ENCODE data around the gene RENBP.
"Not testable (repeated sequence)": the region's sequence is repeated elsewhere in the genome, so short reads cannot be mapped to it uniquely, and the experiment has no call there.

The RENBP gene

DNA sequence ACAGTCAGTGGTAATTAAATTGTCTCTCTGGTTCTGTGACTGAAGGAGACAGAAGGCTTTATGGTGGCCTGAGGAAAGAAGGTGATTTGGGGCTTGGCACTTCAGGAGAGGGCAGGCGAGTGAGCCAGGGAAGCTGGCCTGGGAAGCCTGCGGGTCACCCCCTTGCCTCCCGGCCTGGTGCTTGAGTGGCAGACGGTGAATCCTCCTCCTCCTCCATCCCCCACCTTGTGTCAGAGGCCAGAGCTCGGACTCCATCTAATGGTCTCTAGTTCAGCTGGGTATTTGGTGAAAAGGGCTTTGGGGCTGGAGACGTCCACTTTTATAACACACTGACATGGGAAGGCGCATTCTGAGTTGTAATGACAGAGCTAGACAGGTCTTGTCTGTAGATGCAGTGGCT, 36.8 kb upstream of the RENBP start:
- Mint-ChIP-seq H3K9me3 (no peaks in the 10 kb centered on the region), H3K4me1 (no peaks in the 10 kb centered on the region)
- TF ChIP-seq, protein P1, sequence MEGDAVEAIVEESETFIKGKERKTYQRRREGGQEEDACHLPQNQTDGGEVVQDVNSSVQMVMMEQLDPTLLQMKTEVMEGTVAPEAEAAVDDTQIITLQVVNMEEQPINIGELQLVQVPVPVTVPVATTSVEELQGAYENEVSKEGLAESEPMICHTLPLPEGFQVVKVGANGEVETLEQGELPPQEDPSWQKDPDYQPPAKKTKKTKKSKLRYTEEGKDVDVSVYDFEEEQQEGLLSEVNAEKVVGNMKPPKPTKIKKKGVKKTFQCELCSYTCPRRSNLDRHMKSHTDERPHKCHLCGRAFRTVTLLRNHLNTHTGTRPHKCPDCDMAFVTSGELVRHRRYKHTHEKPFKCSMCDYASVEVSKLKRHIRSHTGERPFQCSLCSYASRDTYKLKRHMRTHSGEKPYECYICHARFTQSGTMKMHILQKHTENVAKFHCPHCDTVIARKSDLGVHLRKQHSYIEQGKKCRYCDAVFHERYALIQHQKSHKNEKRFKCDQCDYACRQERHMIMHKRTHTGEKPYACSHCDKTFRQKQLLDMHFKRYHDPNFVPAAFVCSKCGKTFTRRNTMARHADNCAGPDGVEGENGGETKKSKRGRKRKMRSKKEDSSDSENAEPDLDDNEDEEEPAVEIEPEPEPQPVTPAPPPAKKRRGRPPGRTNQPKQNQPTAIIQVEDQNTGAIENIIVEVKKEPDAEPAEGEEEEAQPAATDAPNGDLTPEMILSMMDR (IDR thresholded peaks at IDR 0.05; ENCODE audit: unreplicated experiment in 3 of 3): no peak

DNA sequence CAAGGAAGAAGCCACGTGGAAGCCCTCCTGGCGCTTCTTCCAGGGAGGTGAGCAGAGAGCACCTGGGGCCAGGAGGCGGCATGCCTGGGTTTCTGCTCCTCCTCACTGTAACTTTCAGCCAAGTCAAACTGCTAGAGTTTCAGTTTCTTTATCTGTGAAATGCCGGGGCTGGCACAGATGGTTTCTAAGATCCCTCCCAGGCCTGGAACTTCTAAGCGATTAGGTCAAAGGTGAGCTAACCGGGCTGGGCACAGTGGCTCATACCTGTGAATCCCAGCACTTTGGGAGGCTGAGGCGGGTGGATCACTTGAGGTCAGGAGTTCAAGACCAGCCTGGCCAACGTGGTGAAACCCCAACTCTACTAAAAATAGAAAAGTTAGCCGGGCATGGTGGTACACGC, 36.0 kb upstream of the RENBP start:
- not testable (repeated sequence) for H3K9me3 Mint-ChIP-seq; H3K27ac Mint-ChIP-seq; H3K27me3 Mint-ChIP-seq (ENCODE audit: low read depth); H3K4me3 Mint-ChIP-seq; H3K4me1 Mint-ChIP-seq
- H3K36me3 Mint-ChIP-seq (ENCODE audit: low read depth): peaks cover 15% of the 10 kb centered on the region

More for the DNA sequence above, 36.8 kb upstream of the RENBP start:
- Mint-ChIP-seq H3K36me3 (ENCODE audit: low read depth) (peaks cover 15% of the 10 kb centered on the region), H3K27me3 (ENCODE audit: low read depth) (no peaks in the 10 kb centered on the region), H3K4me3 (no peak overlapping the region), H3K27ac (peak overlapping the region; percentile 48 to 82 (median 50))

DNA sequence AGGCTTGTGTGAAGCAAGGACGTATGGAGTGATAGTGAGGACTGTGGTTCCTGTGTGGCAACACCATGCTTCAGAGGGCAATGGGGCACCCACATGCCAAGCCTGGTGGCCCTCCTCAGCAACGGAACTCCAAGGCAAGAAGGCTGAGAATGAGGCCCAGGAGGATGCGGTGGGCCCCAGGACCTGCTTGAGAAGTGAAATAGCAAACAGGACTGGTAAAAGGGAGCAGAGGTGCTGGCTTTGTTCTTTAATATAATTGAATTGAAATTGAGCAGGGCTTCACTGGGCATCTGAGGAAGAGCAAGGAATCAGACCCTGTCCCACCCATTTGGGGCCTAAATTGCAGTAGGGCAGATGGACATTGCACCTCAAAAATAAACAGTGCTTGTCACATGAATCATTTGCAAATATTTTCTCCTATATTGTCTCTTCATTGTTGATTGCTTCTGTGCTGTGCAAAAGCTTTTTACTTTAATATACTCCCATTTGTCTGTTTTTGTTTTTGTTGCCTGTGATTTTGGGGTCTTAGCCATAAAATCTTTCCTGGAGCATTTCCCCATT, 30.4 kb upstream of the RENBP start:
- peak overlapping the region; percentile 42 to 92 (median 69) for H3K4me3 Mint-ChIP-seq
- no peaks in the 10 kb centered on the region for H3K9me3 Mint-ChIP-seq
- H3K36me3 Mint-ChIP-seq (ENCODE audit: low read depth): no peaks in the 10 kb centered on the region
- peaks cover 28% of the 10 kb centered on the region for H3K4me1 Mint-ChIP-seq
- TF ChIP-seq, protein P1 (IDR thresholded peaks at IDR 0.05; ENCODE audit: unreplicated experiment in 3 of 3): no peak
- H3K27ac Mint-ChIP-seq: peak overlapping the region; percentile 99 to 100 (median 100)
- no peaks in the 10 kb centered on the region for H3K27me3 Mint-ChIP-seq (ENCODE audit: low read depth)

DNA sequence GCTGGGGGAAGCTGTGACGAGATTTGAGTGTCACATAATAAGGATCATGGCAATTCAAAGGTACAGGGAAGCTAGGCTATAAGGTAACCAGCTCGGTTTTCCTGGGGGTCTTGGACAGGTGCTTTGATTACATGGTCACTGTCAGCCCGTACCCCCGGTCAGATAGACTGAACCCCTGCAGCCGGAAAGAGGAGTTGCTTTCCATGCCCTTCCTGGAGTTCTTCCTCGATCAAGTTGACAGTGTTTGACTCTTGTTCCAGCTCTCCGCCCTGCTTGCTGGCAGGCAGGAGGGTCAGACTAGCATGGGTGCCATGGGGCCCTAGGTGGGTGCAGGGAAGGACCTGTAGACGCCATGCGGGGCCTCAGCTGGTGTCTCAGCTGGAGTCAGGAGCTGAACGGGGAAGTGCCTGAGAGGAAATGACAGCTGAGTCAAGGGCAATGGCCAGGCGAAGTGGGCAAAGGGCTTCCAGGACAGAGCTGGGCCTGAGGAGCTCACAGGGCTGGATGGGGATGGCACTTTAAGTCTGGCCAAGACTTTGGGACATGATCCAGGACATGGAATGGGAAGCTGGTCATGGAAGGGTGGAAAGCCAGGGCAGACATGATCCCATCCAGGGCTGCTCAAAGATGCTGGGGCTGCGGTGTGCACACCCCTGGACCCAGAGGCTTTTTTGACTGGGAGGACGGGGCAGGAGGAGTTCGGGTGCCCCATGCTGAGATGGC, 29.7 kb upstream of the RENBP start:
- Mint-ChIP-seq H3K9me3 (no peaks in the 10 kb centered on the region), H3K27ac (peak overlapping the region; percentile 99 to 100 (median 100)), H3K4me1 (peaks cover 32% of the 10 kb centered on the region), H3K27me3 (ENCODE audit: low read depth) (no peaks in the 10 kb centered on the region), H3K4me3 (peak overlapping the region; percentile 91 to 98 (median 92)), H3K36me3 (ENCODE audit: low read depth) (no peaks in the 10 kb centered on the region)
- TF ChIP-seq, protein P1 (IDR thresholded peaks at IDR 0.05; ENCODE audit: unreplicated experiment in 3 of 3): no peak

DNA sequence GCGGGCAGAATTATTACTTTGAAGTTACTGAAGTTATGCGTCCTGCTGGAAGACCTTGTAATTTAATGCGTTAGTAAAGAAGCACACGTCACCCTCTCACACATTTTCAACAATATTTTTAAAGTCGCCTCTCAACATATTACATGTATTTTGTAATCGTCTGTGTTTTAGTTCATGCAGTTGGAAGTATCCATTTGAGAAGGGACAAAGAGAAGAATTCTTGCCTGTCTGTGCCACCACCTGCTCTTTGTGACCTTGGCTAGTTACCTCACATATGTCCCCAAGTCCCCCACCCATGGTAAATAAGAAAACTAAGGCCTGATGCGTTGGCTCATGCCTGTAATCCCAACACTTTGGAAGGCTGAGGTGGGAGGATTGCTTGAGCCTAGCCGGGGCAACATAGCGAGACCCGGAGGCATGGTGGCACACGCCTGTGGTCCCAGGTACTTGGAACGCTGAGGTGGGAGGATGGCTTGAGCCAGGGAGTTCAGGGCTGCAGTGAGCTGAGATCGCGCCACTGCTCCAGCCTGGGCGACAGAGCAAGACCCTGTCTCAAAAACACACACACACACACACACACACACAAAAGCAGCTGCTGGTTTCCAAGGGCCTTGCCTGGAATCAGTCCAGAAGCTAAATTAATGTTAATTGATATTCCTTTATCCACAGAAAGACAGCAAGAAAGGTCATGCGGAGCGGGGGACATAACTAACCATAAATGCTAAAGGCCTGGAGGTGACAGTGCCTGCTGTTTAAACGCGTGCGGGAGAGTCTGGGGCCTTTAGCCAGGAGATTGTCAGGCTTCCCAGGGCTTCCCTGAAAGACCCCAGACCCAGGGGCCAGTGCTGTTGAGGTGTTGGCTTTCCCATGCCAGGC, 28.9 kb upstream of the RENBP start:
- Mint-ChIP-seq H3K4me1 (peaks cover 40% of the 10 kb centered on the region), H3K36me3 (ENCODE audit: low read depth) (no peaks in the 10 kb centered on the region), H3K4me3 (peak overlapping the region; percentile 91 to 98 (median 92)), H3K9me3 (no peaks in the 10 kb centered on the region), H3K27ac (peak overlapping the region; percentile 99 to 100 (median 100)), H3K27me3 (ENCODE audit: low read depth) (no peaks in the 10 kb centered on the region)
- TF ChIP-seq, protein P1 (IDR thresholded peaks at IDR 0.05; ENCODE audit: unreplicated experiment in 3 of 3): no peak

Data from nephron (organoid).